A673 (cell line): Measurements from ENCODE around the gene HMCN1. TPM values are rescaled to one million over a fixed set of nuclear protein-coding genes. Genes with fewer than 3 reads are reported as not detected.

ENCODE experiments used
- BruUV-seq: library from RNA; stranded (reverse); fragments of 400-500 nt; replicated peaks from 2 replicates; lab custom pipeline; 2021; lab: Mats Ljungman, UMichigan
- CTCF ChIA-PET: fragments of 300-600 bp; sonication (Branson Sonifier 250); formaldehyde crosslinking; loops from one replicate; lab custom pipeline; 2022; ENCODE audit warnings: antibody characterized with exemption; lab: Charles Lee
- POLR2A ChIA-PET: fragments of 300-600 bp; sonication (Branson Sonifier 250); formaldehyde crosslinking; loops from one replicate; lab custom pipeline; 2022; ENCODE audit warnings: antibody characterized with exemption; ENCODE audit not compliant: low non-redundant PET; lab: Charles Lee
- DNase-seq: peaks from one replicate; pipeline ENCODE4 v3.0.0-alpha.2; 2015; ENCODE audit warnings: low spot score
- H3K27ac ChIP-seq: fragments of 200-600 bp; sonication (generic); 2 replicates; pipeline ENCODE4 v1.5.1; 2016; ENCODE audit warnings: mixed run types, low read depth, mild to moderate bottlenecking, mixed read lengths, antibody characterized with exemption, low read length; ENCODE audit not compliant: poor library complexity, severe bottlenecking
- H3K27me3 ChIP-seq: fragments of 200-600 bp; sonication (generic); replicated peaks from 2 replicates; pipeline ENCODE4 v1.6.1; 2017; ENCODE audit warnings: mixed run types, low read depth, mild to moderate bottlenecking, mixed read lengths, antibody characterized with exemption, low read length; ENCODE audit not compliant: insufficient read depth, poor library complexity
- H3K36me3 ChIP-seq: fragments of 200-600 bp; sonication (generic); 2 replicates; pipeline ENCODE4 v1.6.1; 2016; ENCODE audit warnings: mixed run types, mild to moderate bottlenecking, mixed read lengths, antibody characterized with exemption, low read length; ENCODE audit not compliant: insufficient read depth, poor library complexity, severe bottlenecking
- H3K4me1 ChIP-seq: fragments of 200-600 bp; sonication (generic); 2 replicates; pipeline ENCODE4 v1.6.1; 2017; ENCODE audit warnings: mixed run types, mild to moderate bottlenecking, mixed read lengths, antibody characterized with exemption, low read length; ENCODE audit not compliant: insufficient read depth, poor library complexity, severe bottlenecking
- H3K4me3 ChIP-seq: fragments of 200-600 bp; sonication (generic); 2 replicates; pipeline ENCODE4 v1.5.1; 2016; ENCODE audit warnings: low read depth, mixed run types, mild to moderate bottlenecking, mixed read lengths, low read length; ENCODE audit not compliant: poor library complexity, severe bottlenecking
- H3K9me3 ChIP-seq: fragments of 200-600 bp; sonication (generic); 2 replicates; pipeline ENCODE4 v1.6.1; 2016; ENCODE audit warnings: mixed run types, low read depth, mild to moderate bottlenecking, mixed read lengths, antibody characterized with exemption, low read length; ENCODE audit not compliant: poor library complexity, severe bottlenecking
- CTCF ChIP-seq: fragments of 300-800, 200-600 bp; sonication (generic); conservative IDR thresholded peaks from 2 replicates; pipeline ENCODE4 v1.5.1; 2017; ENCODE audit warnings: low read depth, mild to moderate bottlenecking, antibody characterized with exemption, low read length, moderate library complexity, mixed read lengths
- EZH2 ChIP-seq: fragments of 200-600 bp; sonication (generic); IDR thresholded peaks from 2 replicates; pipeline ENCODE4 v1.6.1; 2017; ENCODE audit warnings: borderline replicate concordance, low read depth, mild to moderate bottlenecking, mixed read lengths, antibody characterized with exemption, low read length; ENCODE audit not compliant: poor library complexity, severe bottlenecking
- intact Hi-C: fragments of 100-400 bp; cut with micrococcal nuclease; formaldehyde crosslinking; loops from one replicate; pipeline ENCODE4 v1.10.0; 2022; ENCODE audit not compliant: unreplicated experiment
- total RNA-seq: library from RNA; stranded (reverse); gene quantifications from 2 replicates; pipeline ENCODE4 v1.2.3, GENCODE V29; 2021

HMCN1 gene
- total RNA-seq, 1 experiment from 2014 or later: 134 TPM

GRCh38 chr1:186076006-186076405 lies 341.8 kb downstream of the HMCN1 start:
- TF ChIP-seq EZH2 (no peak), CTCF (no peak)
- no TSS peak for BruUV-seq
- intact Hi-C loops: loop anchor here (5.0 kb wide), 1 partner anchor 359 kb away; no protein-coding TSS in a partner anchor
- H3K4me1 ChIP-seq: peaks cover 24% of the 10 kb centered on the region
- H3K27ac ChIP-seq: no peak overlapping the region
- POLR2A ChIA-PET: no interaction called here
- H3K4me3 ChIP-seq: no peak overlapping the region
- H3K36me3 ChIP-seq: peaks cover 81% of the 10 kb centered on the region
- no peaks in the 10 kb centered on the region for H3K27me3 ChIP-seq
- DNase-seq: peak; percentile 81
- CTCF ChIA-PET: no interaction called here
- no peaks in the 10 kb centered on the region for H3K9me3 ChIP-seq

- DNase-seq: no peak
- Histone ChIP-seq H3K27ac (no peak overlapping the region), H3K4me1 (peaks cover 45% of the 10 kb centered on the region), H3K4me3 (no peak overlapping the region), H3K27me3 (no peaks in the 10 kb centered on the region), H3K9me3 (no peaks in the 10 kb centered on the region), H3K36me3 (peaks cover 74% of the 10 kb centered on the region)
- ChIA-PET CTCF (no interaction called here), POLR2A (no interaction called here)
- intact Hi-C loops: loop anchor here (5.0 kb wide), 1 partner anchor 361 kb away; no protein-coding TSS in a partner anchor
- no TSS peak for BruUV-seq
- TF ChIP-seq EZH2: no peak
- no peak for TF ChIP-seq CTCF
Measured at GRCh38 chr1:186078245-186078644, 344.1 kb downstream of the HMCN1 start.

- CTCF ChIA-PET: no interaction called here
- Histone ChIP-seq H3K4me1 (peaks cover 47% of the 10 kb centered on the region), H3K9me3 (no peaks in the 10 kb centered on the region), H3K27me3 (no peaks in the 10 kb centered on the region), H3K27ac (no peak overlapping the region), H3K4me3 (no peak overlapping the region), H3K36me3 (peaks cover 81% of the 10 kb centered on the region)
- no peak for DNase-seq
- no TSS peak for BruUV-seq
- intact Hi-C loops: loop anchor here (5.0 kb wide), 1 partner anchor 362 kb away; no protein-coding TSS in a partner anchor
- TF ChIP-seq CTCF: no peak
- TF ChIP-seq EZH2: no peak
- POLR2A ChIA-PET: no interaction called here
Measured at GRCh38 chr1:186079084-186079684, 345.0 kb downstream of the HMCN1 start.
